GM20000 (cell line): Measurements from ENCODE around the gene METTL13.

Experiments
- DNase-seq: peaks from one replicate; pipeline ENCODE4 v3.0.0; 2012; ENCODE audit warnings: low spot score
- CTCF ChIP-seq: IDR thresholded peaks from 2 replicates; pipeline ENCODE4 v1.5.1; 2012; ENCODE audit warnings: mild to moderate bottlenecking, control low read depth; ENCODE audit errors: extremely low read depth, missing control alignments

The METTL13 gene

GRCh38 chr1:171741872-171742576 is 39.4 kb upstream of the METTL13 start, which contains the start of gene VAMP4:
Gene VAMP4 (minus strand): TSS chr1:171742065. CDS start chr1:171738414, 3,651 bp downstream.
- DNase-seq, result peak; percentile 86
- TF ChIP-seq CTCF, result no peak

- DNase-seq, result peak; percentile 13
- TF ChIP-seq CTCF, result no peak
Measured at GRCh38 chr1:171742577-171742922, 38.9 kb upstream of the METTL13 start.

GRCh38 chr1:171743081-171743870 is 38.2 kb upstream of the METTL13 start:
- DNase-seq, result no peak
- TF ChIP-seq CTCF, result no peak

GRCh38 chr1:171744986-171745385 is 36.5 kb upstream of the METTL13 start:
- no peak for TF ChIP-seq CTCF

GRCh38 chr1:171748651-171749050 is 32.8 kb upstream of the METTL13 start:
- TF ChIP-seq CTCF, result no peak
- DNase-seq, result no peak

More at GRCh38 chr1:171744986-171745385, 36.5 kb upstream of the METTL13 start:
- no peak for DNase-seq

GRCh38 chr1:171751221-171751620 is 30.2 kb upstream of the METTL13 start:
- no peak for DNase-seq
- TF ChIP-seq CTCF, result no peak

- no peak for TF ChIP-seq CTCF
- no peak for DNase-seq
Measured at GRCh38 chr1:171753182-171753581, 28.3 kb upstream of the METTL13 start.
